Neuronal stem cell (in vitro differentiated cells): ENCODE results near the gene PLD6.
A peak's percentile ranks its signal among the peaks of the same experiment; 100 is the strongest.

Experiments
- DNase-seq: peaks from one replicate; pipeline ENCODE4 v3.0.0-alpha.2; 2013; ENCODE audit warnings: low spot score
- H2AFZ ChIP-seq: one replicate; pipeline ENCODE4 v1.6.1; 2013; ENCODE audit warnings: mild to moderate bottlenecking, low read length, inconsistent platforms
- H2AK5ac ChIP-seq: 2 replicates; pipeline ENCODE4 v1.6.1; 2013; ENCODE audit warnings: low read depth, mild to moderate bottlenecking, inconsistent platforms, low read length, moderate library complexity, mixed read lengths
- H2BK120ac ChIP-seq: 2 replicates; pipeline ENCODE4 v1.6.1; 2013; ENCODE audit warnings: low read depth, mild to moderate bottlenecking, inconsistent platforms, low read length, moderate library complexity, mixed read lengths
- H2BK12ac ChIP-seq: one replicate; pipeline ENCODE4 v1.6.1; 2013; ENCODE audit warnings: low read length, inconsistent platforms
- H2BK15ac ChIP-seq: 2 replicates; pipeline ENCODE4 v1.6.1; 2013; ENCODE audit warnings: mild to moderate bottlenecking, low read length, inconsistent platforms, mixed read lengths
- H2BK5ac ChIP-seq: one replicate; pipeline ENCODE4 v1.6.1; 2013; ENCODE audit warnings: inconsistent platforms, mild to moderate bottlenecking, low read length, moderate library complexity
- H3K14ac ChIP-seq: one replicate; pipeline ENCODE4 v1.6.1; 2013; ENCODE audit warnings: low read length, inconsistent platforms
- H3K18ac ChIP-seq: 2 replicates; pipeline ENCODE4 v1.6.1; 2013; ENCODE audit warnings: low read length, inconsistent platforms
- H3K23ac ChIP-seq: 2 replicates; pipeline ENCODE4 v1.6.1; 2013; ENCODE audit warnings: low read depth, mild to moderate bottlenecking, mixed read lengths, low read length, inconsistent platforms; ENCODE audit not compliant: poor library complexity
- H3K27ac ChIP-seq: replicated peaks from 3 replicates; pipeline ENCODE4 v1.5.1; 2013; ENCODE audit warnings: low read length, inconsistent platforms
- H3K27me3 ChIP-seq, 3 experiments: 2 replicates each; pipeline ENCODE4 v1.6.1; 2013; ENCODE audit warnings: low read length in 3 of 3, mild to moderate bottlenecking in 2 of 3, inconsistent platforms in 1 of 3, low read depth in 1 of 3, mixed read lengths in 1 of 3, moderate library complexity in 1 of 3; ENCODE audit not compliant: control insufficient read depth in 3 of 3, insufficient read depth in 3 of 3
- H3K36me3 ChIP-seq, 2 donors: replicated peaks in 1 of 2; 2 replicates each; pipeline ENCODE4 v1.6.1; 2013; ENCODE audit warnings: low read length in 2 of 2; ENCODE audit not compliant: control insufficient read depth in 2 of 2, insufficient read depth in 2 of 2
- H3K4ac ChIP-seq: 2 replicates; pipeline ENCODE4 v1.6.1; 2013; ENCODE audit warnings: inconsistent platforms, mild to moderate bottlenecking, low read length, moderate library complexity
- H3K4me1 ChIP-seq, 2 donors: 1 replicate in 1 of 2; 2 replicates in 1 of 2; pipeline ENCODE4 v1.6.1; 2013; ENCODE audit warnings: low read length in 2 of 2, low read depth in 1 of 2; ENCODE audit not compliant: control insufficient read depth in 2 of 2, insufficient read depth in 1 of 2
- H3K4me2 ChIP-seq: one replicate; pipeline ENCODE4 v1.6.1; 2013; ENCODE audit warnings: mild to moderate bottlenecking, low read length, inconsistent platforms; ENCODE audit not compliant: insufficient read depth, poor library complexity, severe bottlenecking
- H3K4me3 ChIP-seq, 2 donors: 2 replicates each; pipeline ENCODE4 v1.5.1; 2013; ENCODE audit warnings: low read length in 2 of 2, mild to moderate bottlenecking in 2 of 2, inconsistent platforms in 1 of 2, moderate library complexity in 1 of 2
- H3K79me1 ChIP-seq: one replicate; pipeline ENCODE4 v1.6.1; 2013; ENCODE audit warnings: low read depth, mild to moderate bottlenecking, inconsistent platforms, low read length, moderate library complexity
- H3K9ac ChIP-seq: one replicate; pipeline ENCODE4 v1.6.1; 2013; ENCODE audit warnings: mild to moderate bottlenecking, low read depth, low read length, inconsistent platforms; ENCODE audit not compliant: poor library complexity
- H3K9me3 ChIP-seq, 2 donors: replicated peaks in 1 of 2; 2 replicates each; pipeline versions ENCODE3 to v1.6.1; 2013; ENCODE audit warnings: low read length in 2 of 2, mild to moderate bottlenecking in 2 of 2, inconsistent platforms in 1 of 2, low read depth in 1 of 2, mixed read lengths in 1 of 2, moderate library complexity in 1 of 2; ENCODE audit not compliant: control insufficient read depth in 2 of 2, insufficient read depth in 1 of 2
- H4K8ac ChIP-seq: one replicate; pipeline ENCODE4 v1.6.1; 2013; ENCODE audit warnings: low read depth, mild to moderate bottlenecking, inconsistent platforms, low read length, moderate library complexity
- H4K91ac ChIP-seq: one replicate; pipeline ENCODE4 v1.6.1; 2013; ENCODE audit warnings: low read length, low read depth, mild to moderate bottlenecking, inconsistent platforms; ENCODE audit not compliant: poor library complexity
- WGBS, 2 donors: extraction: QIAGEN DNeasy Blood & Tissue Kit; methylation state at CpG; one replicate each; pipeline ENCODE4 v1.1.7; 2013; ENCODE audit warnings: missing lambda C conversion rate in 2 of 2, mixed read lengths in 1 of 2; ENCODE audit not compliant: insufficient read length in 2 of 2, insufficient replicate concordance in 1 of 2; ENCODE audit errors: extremely low coverage in 2 of 2; 5-methylcytosine and 5-hydroxymethylcytosine counted together

PLD6 gene

GRCh38 chr17:17221329-17221728 is 15.2 kb upstream of the PLD6 start:
- Histone ChIP-seq H2AFZ (no peak overlapping the region), H2BK5ac (no peak overlapping the region), H4K8ac (no peak overlapping the region), H3K9me3 (no peaks in the 10 kb centered on the region), H3K27ac (no peak overlapping the region), H3K79me1 (peaks cover 2% of the 10 kb centered on the region), H3K27me3 (no peaks in the 10 kb centered on the region), H3K18ac (no peak overlapping the region), H3K36me3 (peaks cover 61 to 97% of the 10 kb centered on the region in 2 donors), H2BK120ac (no peak overlapping the region), H3K4me1 (no peaks in the 10 kb centered on the region), H3K23ac (no peak overlapping the region), H3K9ac (no peak overlapping the region), H2BK12ac (no peak overlapping the region), H3K4ac (no peak overlapping the region), H4K91ac (no peak overlapping the region), H2BK15ac (no peak overlapping the region), H2AK5ac (no peak overlapping the region), H3K4me2 (no peak overlapping the region), H3K4me3 (no peak overlapping the region), H3K14ac (no peak overlapping the region)
- WGBS, 2 donors: no CpG with 5 or more reads among the region's 22 CpGs
- DNase-seq: no peak

DNA sequence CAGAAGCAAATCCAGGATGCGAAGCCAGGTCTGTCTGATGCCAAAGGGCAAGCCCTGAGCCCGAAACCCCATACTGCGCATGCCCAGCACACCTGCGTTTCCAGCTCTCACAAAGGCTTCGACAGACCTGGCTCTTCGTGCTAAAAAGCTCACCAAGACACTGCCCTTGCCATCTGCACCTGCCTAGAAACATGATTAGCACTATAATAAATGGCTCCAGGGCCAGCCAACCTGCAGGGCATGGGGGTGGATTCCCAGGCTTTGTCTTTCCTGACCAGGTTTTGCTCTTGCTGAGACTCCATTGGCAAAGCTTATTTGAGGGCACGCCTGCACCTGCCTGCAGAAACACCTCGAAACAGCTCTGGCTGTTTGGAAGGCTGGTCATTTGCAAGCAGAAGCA is 14.4 kb upstream of the PLD6 start:
- Histone ChIP-seq H3K4ac (no peak overlapping the region), H3K9me3 (no peaks in the 10 kb centered on the region), H4K8ac (peak overlapping the region; percentile 27), H3K27ac (no peak overlapping the region), H3K14ac (no peak overlapping the region), H2AFZ (no peak overlapping the region), H2AK5ac (no peak overlapping the region), H2BK12ac (no peak overlapping the region), H3K4me1 (no peaks in the 10 kb centered on the region), H2BK15ac (no peak overlapping the region), H2BK5ac (no peak overlapping the region), H3K36me3 (peaks cover 63 to 97% of the 10 kb centered on the region in 2 donors), H3K9ac (no peak overlapping the region), H2BK120ac (no peak overlapping the region), H3K18ac (no peak overlapping the region), H3K79me1 (peaks cover 2% of the 10 kb centered on the region), H3K4me2 (no peak overlapping the region), H3K27me3 (no peaks in the 10 kb centered on the region), H4K91ac (no peak overlapping the region), H3K23ac (no peak overlapping the region), H3K4me3 (no peak overlapping the region)
- no peak for DNase-seq
- WGBS, 2 donors: no CpG with 5 or more reads among the region's 8 CpGs

GRCh38 chr17:17217995-17218394 is 11.9 kb upstream of the PLD6 start:
- no CpG with 5 or more reads among the region's 3 CpGs for WGBS, 2 donors
- peaks cover 66 to 94% of the 10 kb centered on the region in 2 donors for H3K36me3 ChIP-seq

DNA sequence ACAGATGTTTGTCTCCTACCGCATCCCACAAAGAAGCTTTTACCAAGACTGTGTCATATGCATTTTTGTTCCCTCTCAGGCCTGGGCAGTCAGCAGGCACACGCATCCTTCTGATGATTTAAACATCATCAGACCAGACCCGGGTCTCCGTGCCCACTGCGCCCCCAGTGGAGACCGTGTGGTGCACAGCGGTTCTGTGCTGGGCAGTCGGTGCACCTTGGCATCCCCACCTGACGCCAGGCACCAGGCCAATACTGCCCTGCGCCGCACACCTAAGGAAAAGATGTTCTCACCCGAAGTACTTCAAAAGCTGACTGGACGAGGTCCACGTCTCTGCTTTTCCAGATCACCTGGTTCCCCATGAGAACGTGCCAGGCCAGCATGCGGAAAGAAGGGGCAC is 10.6 kb upstream of the PLD6 start:
- Histone ChIP-seq H2BK15ac (no peak overlapping the region), H2AFZ (no peak overlapping the region), H3K79me1 (peaks cover 2% of the 10 kb centered on the region), H2BK5ac (peak overlapping the region; percentile 24), H3K23ac (no peak overlapping the region), H2BK120ac (no peak overlapping the region), H3K4me3 (no peak overlapping the region), H3K9me3 (no peaks in the 10 kb centered on the region), H3K4me1 (no peaks in the 10 kb centered on the region), H3K9ac (no peak overlapping the region), H2BK12ac (no peak overlapping the region), H3K14ac (no peak overlapping the region), H3K4ac (no peak overlapping the region), H2AK5ac (no peak overlapping the region), H3K18ac (no peak overlapping the region), H3K36me3 (peaks cover 64 to 92% of the 10 kb centered on the region in 2 donors), H4K8ac (no peak overlapping the region), H4K91ac (no peak overlapping the region), H3K27me3 (no peaks in the 10 kb centered on the region), H3K4me2 (no peak overlapping the region), H3K27ac (no peak overlapping the region)
- no peak for DNase-seq
- no CpG with 5 or more reads among the region's 16 CpGs for WGBS, 2 donors

More at GRCh38 chr17:17217995-17218394, 11.9 kb upstream of the PLD6 start:
- no peak overlapping the region for H2BK5ac ChIP-seq
- no peak overlapping the region for H3K4ac ChIP-seq
- no peak overlapping the region for H2BK15ac ChIP-seq
- no peak for DNase-seq
- no peak overlapping the region for H3K4me2 ChIP-seq
- no peaks in the 10 kb centered on the region for H3K27me3 ChIP-seq
- no peak overlapping the region for H2AFZ ChIP-seq
- H4K91ac ChIP-seq: no peak overlapping the region
- no peak overlapping the region for H3K18ac ChIP-seq
- H3K9ac ChIP-seq: no peak overlapping the region
- no peak overlapping the region for H4K8ac ChIP-seq
- H3K79me1 ChIP-seq: peaks cover 2% of the 10 kb centered on the region
- no peaks in the 10 kb centered on the region for H3K4me1 ChIP-seq
- H2AK5ac ChIP-seq: no peak overlapping the region
- no peak overlapping the region for H3K23ac ChIP-seq
- H2BK120ac ChIP-seq: no peak overlapping the region
- no peak overlapping the region for H3K27ac ChIP-seq
- H2BK12ac ChIP-seq: no peak overlapping the region
- no peaks in the 10 kb centered on the region for H3K9me3 ChIP-seq
- no peak overlapping the region for H3K14ac ChIP-seq
- H3K4me3 ChIP-seq: no peak overlapping the region
